Upper lobe of right lung (tissue), 1 donor: ENCODE measurements around the gene RBSN. TPM values are rescaled to one million over a fixed set of nuclear protein-coding genes. Genes with fewer than 3 reads are reported as not detected.

Source experiments
- ATAC-seq: fragments of 200-7000 bp; cut with Tn5 transposase; one replicate; pipeline ENCODE4 v1.9.1; 2020; ENCODE audit warnings: mild to moderate bottlenecking, moderate library complexity
- DNase-seq: peaks from one replicate; pipeline ENCODE4 v3.0.0-alpha.2; 2020
- H3K27ac ChIP-seq: fragments of 200-600 bp; one replicate; pipeline ENCODE4 v1.8.0; 2022
- H3K27me3 ChIP-seq: fragments of 200-600 bp; one replicate; pipeline ENCODE4 v1.8.0; 2022; ENCODE audit warnings: mild to moderate bottlenecking
- H3K36me3 ChIP-seq: fragments of 200-600 bp; one replicate; pipeline ENCODE4 v1.8.0; 2022
- H3K4me1 ChIP-seq: fragments of 200-600 bp; one replicate; pipeline ENCODE4 v1.8.0; 2022
- H3K4me3 ChIP-seq: fragments of 200-600 bp; one replicate; pipeline ENCODE4 v1.8.0; 2022; ENCODE audit warnings: mild to moderate bottlenecking
- H3K9me3 ChIP-seq: fragments of 200-600 bp; one replicate; pipeline ENCODE4 v1.8.0; 2022
- CTCF ChIP-seq: fragments of 200-600 bp; IDR thresholded peaks from one replicate; pipeline ENCODE4 v1.8.0; 2022; ENCODE audit warnings: antibody characterized with exemption
- intact Hi-C: fragments of 100-400 bp; cut with DNase I; formaldehyde crosslinking; loops from one replicate; pipeline ENCODE4 v1.11.0; 2022
- total RNA-seq: library from RNA; stranded (reverse); fragmentation: NEBNext Ultra II Directional; extraction: Animal tissue kit (Norgen Biotek cat#: 25700); gene quantifications from one replicate; pipeline ENCODE4 v1.2.1, GENCODE V29; 2021
- donor health status: DM: no; HTN: yes; CAD: no; lungs with severe emphysema.

Gene RBSN
- total RNA-seq, 1 donor from 2014 or later = 27.6 TPM

- DNase-seq (no peak), ATAC-seq (no peak)
- Histone ChIP-seq H3K36me3 (peaks cover 57% of the 10 kb centered on the region), H3K27me3 (no peaks in the 10 kb centered on the region), H3K4me3 (no peak overlapping the region), H3K4me1 (no peaks in the 10 kb centered on the region), H3K9me3 (no peaks in the 10 kb centered on the region), H3K27ac (no peak overlapping the region)
- intact Hi-C loops = no loop called here
- TF ChIP-seq CTCF = no peak
Measured at GRCh38 chr3:15071699-15072098, 27.2 kb downstream of the RBSN start.

- no peaks in the 10 kb centered on the region for H3K4me1 ChIP-seq
- H3K36me3 ChIP-seq = peaks cover 34% of the 10 kb centered on the region
- ATAC-seq (no peak), DNase-seq (no peak)
- H3K9me3 ChIP-seq = no peaks in the 10 kb centered on the region
- intact Hi-C loops = no loop called here
- no peaks in the 10 kb centered on the region for H3K27me3 ChIP-seq
- no peak for TF ChIP-seq CTCF
- no peak overlapping the region for H3K4me3 ChIP-seq
- no peak overlapping the region for H3K27ac ChIP-seq
Measured at GRCh38 chr3:15069441-15069840, 29.5 kb downstream of the RBSN start.

GRCh38 chr3:15066467-15066866, 32.5 kb downstream of the RBSN start:
- intact Hi-C loops = no loop called here
- Histone ChIP-seq H3K27me3 (no peaks in the 10 kb centered on the region), H3K36me3 (peaks cover 9% of the 10 kb centered on the region), H3K4me3 (no peak overlapping the region), H3K27ac (no peak overlapping the region), H3K9me3 (no peaks in the 10 kb centered on the region), H3K4me1 (peaks cover 14% of the 10 kb centered on the region)
- no peak for TF ChIP-seq CTCF
- ATAC-seq (no peak), DNase-seq (no peak)

- intact Hi-C loops = no loop called here
- DNase-seq = no peak
- ATAC-seq = no peak
Measured at GRCh38 chr3:15065550-15066007, 33.4 kb downstream of the RBSN start.

GRCh38 chr3:15064835-15065549, 34.0 kb downstream of the RBSN start, which contains the start of gene MRPS25:
Gene MRPS25, minus strand, starts transcription at chr3:15065315. Its CDS starts 121 bp downstream, at chr3:15065194.
- TF ChIP-seq CTCF = no peak
- Histone ChIP-seq H3K27me3 (no peaks in the 10 kb centered on the region), H3K4me1 (peaks cover 14% of the 10 kb centered on the region), H3K9me3 (no peaks in the 10 kb centered on the region), H3K36me3 (no peaks in the 10 kb centered on the region), H3K27ac (peak within 1 kb of the TSS; percentile 88), H3K4me3 (peak within 1 kb of the TSS; percentile 84)
- intact Hi-C loops = no loop called here
- DNase-seq (peak; percentile 97), ATAC-seq (peak; percentile 98)

More at GRCh38 chr3:15065550-15066007, 33.4 kb downstream of the RBSN start:
- Histone ChIP-seq H3K9me3 (no peaks in the 10 kb centered on the region), H3K36me3 (peaks cover under 1% of the 10 kb centered on the region), H3K4me1 (peaks cover 14% of the 10 kb centered on the region), H3K27me3 (no peaks in the 10 kb centered on the region), H3K4me3 (peak overlapping the region; percentile 84), H3K27ac (peak overlapping the region; percentile 88)
- TF ChIP-seq CTCF = no peak
